Cerebellar cortex (tissue), 1 donor: ENCODE results near the gene MSANTD1.

ENCODE experiments used
- DNase-seq: peaks from one replicate; pipeline ENCODE4 v3.0.0-alpha.2; 2015; ENCODE audit warnings: low spot score

MSANTD1 gene

DNA sequence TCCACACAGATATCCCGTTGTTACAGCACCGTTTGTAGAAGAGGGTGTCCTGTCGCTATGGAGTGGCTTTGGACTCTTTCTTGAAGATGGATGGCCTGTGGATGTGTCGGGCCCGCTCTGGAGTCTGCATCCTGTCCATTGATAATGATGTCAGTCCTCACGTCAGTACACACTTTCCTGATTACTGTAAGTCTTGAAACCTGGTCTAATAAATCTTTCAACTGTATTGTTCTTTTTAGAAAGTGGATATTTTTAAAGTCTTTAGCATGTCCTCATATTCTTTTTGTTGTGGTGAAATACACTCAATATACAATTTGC, 14.9 kb downstream of the MSANTD1 start:
- DNase-seq, result no peak

DNA sequence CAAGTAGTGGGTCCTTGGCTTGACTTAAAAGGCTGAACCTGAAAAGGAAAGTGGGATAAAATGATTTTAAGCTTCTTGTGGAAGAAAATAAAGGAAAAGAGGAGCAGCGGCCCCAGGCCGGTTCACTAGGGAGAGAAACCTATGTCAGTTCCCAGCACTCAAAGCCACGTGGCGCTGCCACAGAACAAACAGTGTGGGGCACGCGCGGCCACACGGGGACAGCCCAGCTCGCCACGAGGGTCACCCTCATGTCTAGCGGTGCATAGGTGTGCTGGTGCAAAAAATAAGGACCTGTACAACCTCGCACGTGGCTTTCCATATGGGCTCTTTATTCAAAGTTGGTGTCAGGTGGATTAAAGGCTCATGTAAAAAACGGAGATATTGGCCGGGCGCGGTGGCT, 17.1 kb downstream of the MSANTD1 start:
- DNase-seq, result no peak

DNA sequence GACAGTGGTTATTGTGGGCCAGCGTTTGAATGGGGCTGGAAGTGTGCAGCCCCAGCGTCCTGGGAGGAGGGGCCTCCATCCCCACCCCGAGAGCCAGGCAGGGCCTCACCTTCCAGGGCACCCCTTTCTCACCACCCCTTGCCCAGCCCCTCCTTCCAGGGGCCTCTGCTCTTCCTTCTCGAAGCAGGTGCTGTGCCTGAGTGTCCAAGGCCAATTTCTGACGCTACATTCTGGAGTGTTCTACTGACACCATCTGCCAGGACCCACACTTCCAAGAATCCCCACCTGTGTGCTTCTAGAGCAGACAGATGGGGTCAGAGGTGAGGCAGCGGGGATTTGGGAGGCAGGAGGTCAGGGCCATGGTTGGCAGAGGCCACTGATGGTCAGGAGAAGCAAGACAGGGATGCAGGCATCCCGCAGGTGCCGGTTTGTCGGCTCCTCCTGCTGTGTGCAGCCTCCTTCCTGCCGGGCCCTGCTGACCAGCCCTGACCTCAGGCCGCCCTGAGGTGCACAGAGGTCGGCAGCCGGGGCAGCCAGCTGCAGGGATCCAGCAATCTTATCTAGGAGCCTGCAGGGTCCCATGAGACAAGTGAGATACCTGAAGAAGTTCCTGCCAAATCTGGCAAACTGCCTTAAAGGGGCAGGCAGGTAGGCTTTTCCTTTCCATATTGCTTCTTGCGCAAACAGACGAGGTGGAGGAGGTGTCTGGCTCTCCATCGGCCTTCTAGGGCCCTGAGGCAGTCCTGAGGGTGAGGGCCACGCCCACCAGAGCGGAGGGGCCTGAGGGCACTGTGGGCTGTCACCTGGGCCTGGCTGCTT, 18.8 kb downstream of the MSANTD1 start:
- peak; percentile 73 for DNase-seq

DNA sequence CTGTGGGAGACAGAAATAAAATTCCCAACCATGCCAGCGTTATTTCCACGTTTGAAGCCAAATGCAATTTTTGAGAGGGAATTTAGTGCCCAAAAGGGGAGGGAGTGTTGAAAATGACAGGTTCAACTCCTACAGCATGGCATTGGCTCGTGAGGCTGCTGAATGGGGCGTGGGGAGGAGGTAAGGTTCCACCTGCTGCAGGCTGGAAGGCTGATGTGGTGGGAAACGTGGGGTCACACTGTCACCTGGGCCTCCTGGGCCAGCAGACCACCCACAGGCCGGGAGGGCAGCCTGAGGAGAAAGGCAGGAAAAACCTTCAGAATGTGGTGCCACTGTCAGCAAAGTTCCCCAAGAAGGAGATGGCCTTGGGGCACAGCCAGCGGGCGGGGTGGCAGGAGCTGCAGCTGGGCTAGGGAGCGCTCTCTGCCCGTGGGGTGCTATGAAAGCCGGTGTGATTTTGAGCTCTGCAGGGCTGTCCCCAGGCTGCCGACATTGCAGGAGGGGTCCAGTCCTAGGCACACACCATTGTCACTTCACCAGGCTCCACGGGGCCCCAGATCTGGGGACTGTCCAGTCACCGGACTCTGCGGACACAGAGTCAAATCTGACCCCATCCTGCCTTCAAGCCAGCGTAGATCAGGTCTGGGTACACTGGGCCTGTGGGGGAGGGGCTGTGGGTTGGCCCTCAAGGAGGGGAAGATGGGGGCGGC, 19.6 kb downstream of the MSANTD1 start:
- DNase-seq, result no peak

DNA sequence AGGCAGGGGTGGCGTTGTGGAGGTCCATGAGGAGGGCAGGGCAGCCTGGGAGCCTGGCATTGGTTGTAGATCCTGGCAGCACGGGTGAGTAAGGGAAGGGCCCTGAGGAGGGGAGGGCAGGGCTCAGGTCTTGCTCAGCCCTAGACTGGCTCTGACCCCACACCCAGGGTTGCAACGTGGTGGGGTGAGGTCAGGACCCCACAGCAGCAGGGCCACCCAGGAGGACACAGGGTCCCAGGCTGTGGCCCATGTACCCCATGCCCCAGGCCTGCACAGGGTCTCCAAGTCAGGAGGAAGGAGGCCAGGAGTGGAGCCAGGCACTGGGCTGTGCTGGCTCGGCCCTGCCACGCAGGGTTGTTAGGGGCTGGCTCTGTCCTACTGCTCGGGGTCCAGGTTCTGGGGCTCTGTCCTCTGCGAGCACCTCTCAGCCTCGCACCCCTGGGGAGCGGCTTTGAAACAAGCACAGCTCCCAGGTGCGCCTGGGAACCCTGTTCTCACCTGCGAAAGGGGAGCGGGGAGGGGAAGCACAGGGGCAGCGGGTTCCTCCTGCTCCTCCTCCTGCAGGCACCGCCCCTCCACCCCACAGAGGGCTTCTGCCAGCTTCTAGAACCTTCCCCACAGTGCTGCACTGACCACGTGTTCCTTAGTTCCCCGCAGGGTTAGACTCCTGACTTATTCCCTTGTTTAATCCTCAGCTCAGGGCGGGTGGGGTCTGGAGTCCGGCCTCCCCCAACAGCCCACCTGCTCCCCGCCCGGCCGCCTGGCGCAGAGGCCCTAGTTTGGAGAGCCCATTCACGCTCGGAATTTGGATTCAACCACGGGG, 20.4 kb downstream of the MSANTD1 start:
- no peak for DNase-seq

DNA sequence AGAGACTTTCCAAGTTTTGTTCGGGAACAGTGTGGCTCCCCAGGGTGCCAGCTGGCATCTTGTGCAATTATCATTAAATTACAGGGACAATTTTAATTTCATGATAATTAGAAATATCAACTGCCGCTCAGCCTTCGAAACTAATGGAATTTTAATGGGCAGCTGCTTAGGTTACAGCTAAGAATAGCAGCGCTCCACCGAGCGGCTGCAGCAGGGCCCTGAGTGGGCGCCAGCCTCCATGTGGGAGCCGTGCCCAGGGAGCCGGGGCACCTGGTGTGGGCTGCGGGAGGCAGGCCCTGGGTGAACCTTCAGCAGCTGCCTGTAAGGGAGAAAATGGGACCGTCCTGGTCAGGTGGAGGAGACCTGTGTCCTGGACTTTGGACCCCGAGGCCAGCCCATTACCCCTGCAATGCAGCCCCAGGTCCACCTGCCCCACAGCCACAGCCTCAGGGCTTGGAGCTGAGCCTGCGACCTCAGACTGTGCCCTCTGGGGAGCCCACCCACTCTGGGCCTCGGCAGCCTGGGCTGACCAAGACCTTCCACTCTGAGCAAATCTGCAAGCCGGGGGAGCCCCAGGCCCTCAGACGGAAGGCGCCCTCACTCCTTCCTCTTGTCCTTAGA, 21.1 kb downstream of the MSANTD1 start:
- no peak for DNase-seq

GRCh38 chr4:3271131-3271530, 22.2 kb downstream of the MSANTD1 start:
- DNase-seq, result no peak

DNA sequence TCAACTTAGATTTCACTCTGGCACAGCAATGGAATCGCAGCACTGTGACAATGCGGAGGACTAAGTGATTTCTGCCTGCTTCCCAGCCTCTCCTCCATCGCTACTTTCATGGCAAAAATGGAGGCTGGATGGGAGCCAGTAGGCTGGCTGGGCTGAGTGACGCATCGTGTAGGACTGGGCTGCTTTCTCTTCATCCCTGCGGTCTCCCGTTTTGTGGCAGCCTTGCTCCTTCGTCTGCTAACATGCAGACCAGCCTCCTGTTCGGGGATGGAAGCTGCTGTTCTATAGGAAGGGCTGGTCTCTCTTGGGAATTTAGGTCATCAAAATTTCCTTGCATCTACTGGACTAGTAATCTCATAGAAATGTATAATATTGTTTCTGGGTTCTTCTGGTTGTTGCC, 28.0 kb downstream of the MSANTD1 start:
- peak; percentile 85 for DNase-seq

DNA sequence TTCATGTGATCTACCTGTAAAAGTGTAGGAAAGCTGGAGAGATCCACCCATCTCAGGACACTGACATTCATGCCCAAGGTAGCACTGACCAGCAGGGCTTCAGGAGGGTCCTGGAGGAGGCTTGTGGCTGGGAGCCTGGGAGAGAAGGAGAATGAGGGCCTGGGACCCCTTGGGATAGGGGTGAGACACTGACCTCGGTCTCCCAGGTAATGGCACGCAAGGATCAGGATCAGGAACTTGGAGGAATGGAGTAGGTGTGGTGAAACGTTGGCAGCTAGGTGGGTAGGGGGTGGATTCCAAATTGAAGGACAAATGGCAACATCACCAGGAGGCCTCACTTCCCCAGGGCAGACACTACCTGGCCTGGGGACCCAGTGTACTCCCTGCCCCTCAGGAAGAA, 31.5 kb downstream of the MSANTD1 start:
- DNase-seq, result no peak

DNA sequence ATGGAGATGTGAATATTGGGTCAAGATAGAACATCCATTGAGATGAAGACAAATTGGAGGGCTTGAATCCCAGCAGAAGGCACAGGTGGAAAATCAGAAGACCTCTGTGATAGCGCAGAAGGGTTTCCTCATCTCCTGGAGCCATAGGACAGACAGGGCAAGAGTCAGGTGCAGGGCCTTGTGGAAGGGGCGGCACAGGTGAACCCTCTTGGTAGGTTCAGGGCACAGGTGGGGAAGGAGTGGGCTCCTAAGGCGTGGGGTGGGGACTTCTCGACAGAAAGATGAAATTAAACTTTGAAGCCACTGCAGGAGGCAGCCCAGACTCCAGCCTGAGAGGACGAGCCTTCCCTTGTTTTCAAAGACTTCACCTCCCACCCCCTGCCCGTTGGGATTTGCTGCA, 34.5 kb downstream of the MSANTD1 start:
- no peak for DNase-seq

DNA sequence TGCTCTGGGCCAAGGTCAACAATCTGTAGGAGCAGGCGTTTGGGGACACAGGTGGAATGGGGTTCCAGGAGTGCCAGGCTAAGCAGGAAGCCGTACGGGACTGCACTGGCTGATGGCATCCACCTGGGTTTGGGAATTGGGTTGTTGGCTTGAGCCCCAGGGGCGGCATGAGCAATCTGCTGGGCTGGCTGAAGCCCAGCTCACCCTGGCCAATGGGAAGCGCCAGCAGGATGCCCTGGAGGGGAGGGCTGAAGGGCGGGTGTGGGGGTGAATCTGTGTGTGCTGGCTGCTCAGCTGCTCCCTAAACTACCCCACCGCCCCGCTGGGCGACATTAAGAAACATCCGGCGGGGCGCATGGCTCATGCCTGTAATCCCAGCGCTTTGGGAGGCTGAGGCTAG, 35.0 kb downstream of the MSANTD1 start:
- DNase-seq, result peak; percentile 94

- no peak for DNase-seq
Observed at GRCh38 chr4:3284734-3285557, 36.0 kb downstream of the MSANTD1 start.

- DNase-seq, result peak; percentile 55
Observed at GRCh38 chr4:3285558-3286334, 36.8 kb downstream of the MSANTD1 start.

GRCh38 chr4:3286335-3287175, 37.6 kb downstream of the MSANTD1 start:
- peak; percentile 29 for DNase-seq

- peak; percentile 79 for DNase-seq
Observed at GRCh38 chr4:3287271-3287971, 38.5 kb downstream of the MSANTD1 start.

- no peak for DNase-seq
Observed at GRCh38 chr4:3287972-3288570, 39.1 kb downstream of the MSANTD1 start.

DNA sequence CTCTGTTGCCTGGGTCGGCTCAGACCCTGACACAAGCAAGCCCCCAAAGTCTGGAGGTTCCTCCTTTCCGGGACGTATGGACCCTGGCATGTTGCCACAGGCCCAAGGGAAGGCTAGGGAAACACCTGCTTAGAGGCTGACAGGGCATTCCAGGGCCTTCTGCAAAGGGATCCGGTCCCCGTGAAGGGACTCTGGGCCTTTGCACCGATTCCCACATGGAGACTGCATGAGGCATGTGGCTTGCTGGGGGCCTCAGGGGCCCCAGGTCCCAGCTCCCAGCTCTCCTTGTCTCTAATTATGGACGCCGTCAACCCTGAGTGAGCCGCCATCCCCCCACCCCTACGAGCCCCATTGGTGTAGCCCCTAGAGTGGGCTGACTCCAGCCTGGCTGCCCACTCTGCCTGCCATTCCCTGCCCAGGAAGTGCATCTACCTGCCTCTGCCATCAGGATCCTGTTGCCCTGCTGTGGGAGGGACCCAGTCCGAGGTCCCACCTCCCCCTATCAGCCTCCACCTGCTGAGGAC, 39.7 kb downstream of the MSANTD1 start:
- no peak for DNase-seq

- DNase-seq, result peak; percentile 66
Observed at GRCh38 chr4:3290476-3290875, 41.5 kb downstream of the MSANTD1 start.
